HG03342 (cell line): ENCODE results near the gene CACNA1C.

Experiments used
- ATAC-seq: cut with Tn5 transposase; IDR thresholded peaks from one replicate; pipeline ENCODE4 v1.9.1; 2021; ENCODE audit warnings: mild to moderate bottlenecking, moderate library complexity; ENCODE audit not compliant: unreplicated experiment

The CACNA1C gene

DNA sequence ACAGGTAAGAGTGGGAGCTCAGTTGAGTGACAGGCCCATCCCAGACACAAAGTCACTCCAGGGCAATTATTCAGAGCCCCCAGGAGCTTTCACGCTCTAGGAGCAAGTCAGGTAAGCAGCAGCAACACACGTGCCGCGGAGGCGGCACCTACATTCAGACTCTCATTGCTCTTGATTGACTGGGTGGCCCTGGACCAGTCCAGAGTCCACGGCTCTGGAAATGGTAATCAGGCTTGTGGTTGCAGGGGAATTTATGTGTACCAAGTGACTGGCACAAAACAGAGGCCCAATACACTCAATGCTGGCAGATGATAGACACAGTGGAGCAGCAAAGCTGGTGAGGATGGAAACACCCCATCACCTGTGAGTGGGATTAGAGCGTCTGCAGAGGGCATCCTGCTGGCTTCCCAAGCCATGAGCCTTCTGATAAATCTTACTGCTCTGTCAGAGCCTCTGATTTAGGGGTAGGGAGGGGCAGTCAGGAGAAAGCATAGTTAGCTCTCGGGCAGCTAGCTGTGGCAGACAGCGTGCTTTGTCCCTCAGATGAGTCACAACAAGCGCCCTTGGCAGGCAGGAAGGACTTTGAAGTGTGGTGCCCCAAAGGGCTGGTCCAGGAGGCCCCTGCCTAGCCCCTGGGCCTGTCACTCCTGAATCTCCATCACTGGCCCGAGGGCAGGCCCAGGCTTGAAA is 344.7 kb downstream of the CACNA1C start:
- ATAC-seq, result no peak

DNA sequence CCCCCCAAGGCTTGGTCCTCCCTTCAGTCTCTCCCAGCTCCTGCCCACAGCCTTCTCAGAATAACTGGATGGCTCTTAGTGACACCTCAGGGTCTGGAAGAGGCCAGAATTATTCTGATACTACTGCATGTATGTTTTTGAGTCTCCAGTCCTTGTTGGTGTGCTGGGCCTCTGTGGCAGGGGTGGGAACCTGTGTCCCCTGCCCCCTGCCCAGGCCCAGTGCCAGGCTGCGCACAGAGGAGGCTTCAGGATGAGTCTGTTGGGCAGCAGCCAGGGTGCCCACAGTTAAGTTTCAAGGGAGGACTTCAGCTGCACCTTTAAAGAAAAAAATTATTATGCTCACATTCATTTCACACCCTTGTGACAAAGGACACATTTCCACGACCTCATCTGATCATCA is 348.3 kb downstream of the CACNA1C start:
- ATAC-seq, result no peak

DNA sequence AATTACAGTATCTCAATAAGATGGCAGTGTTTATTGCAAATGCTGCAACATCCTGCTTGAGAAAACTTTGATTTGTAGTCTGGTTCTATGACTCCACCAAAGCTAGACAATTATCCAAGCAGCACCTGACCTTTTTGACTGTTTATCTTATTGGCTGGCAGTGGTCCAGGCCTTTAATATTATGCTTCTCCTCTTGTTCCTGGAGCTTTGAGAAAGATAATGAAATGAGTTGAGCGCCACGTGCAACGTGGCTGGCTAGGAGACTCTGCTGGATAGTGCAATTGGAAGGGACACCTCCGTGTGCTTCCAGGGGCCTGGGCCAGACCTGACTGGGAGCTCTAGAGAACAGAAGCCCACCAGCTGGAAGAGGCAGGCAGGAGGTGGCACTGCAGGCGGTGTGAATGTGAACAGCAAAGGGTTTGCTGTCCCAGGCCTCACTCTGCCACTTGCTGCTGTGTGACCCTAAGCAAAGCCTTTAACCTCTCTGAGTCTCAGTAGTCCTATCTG is 349.3 kb downstream of the CACNA1C start:
- ATAC-seq, result no peak

DNA sequence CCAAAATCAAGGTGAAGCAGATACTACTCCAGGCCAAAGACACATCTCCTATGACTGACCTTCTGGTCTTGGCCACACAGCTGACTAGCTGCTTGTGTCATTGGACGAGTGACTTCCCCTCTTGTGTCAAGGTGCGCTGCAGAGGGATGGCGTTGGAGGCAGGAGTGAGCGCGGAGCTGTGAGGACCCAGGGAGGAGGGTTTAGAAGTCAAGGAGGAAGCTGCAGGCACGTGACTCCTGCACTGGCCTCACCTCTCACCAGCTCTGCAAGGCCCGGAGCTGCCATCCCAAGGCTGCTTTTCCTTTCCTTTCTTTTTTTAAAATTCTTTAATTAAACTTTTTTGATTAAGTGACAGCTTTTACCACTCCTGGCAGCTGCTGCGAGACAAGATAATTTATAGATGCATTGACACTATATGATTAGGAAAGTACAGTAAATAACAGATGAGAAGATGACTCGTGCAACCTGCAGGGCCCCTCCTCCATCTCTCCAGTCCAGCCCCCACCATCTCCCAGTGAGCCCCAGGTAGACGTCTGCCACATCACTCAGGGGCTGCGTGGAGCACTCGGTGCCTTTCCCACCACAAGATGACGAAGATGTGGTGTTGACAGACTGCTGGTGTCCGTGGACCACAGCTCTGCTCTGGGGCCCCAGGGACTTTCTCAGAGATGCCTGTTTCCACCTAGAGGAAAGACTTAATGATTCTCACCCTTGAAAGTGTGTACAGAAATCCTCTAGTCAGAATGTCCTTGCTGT is 350.6 kb downstream of the CACNA1C start:
- ATAC-seq, result no peak

DNA sequence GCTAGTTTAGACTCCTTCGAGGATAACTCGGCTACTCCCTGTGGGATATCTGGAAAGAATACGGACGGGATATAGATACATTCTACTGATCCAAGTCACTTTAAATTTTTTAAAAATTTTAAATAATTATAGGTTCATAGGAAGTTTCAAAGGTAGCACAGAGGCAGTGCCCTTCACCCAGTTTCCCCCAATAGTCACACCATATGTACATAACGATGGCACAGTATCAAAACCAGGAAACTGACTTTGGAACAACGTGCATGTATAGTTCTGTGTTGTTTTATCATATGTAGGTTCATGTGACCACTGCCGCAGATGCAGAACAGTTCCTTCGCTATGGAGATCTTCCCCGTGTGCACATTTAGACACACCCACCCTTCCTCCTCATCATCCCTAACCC is 352.3 kb downstream of the CACNA1C start:
- ATAC-seq, result no peak

DNA sequence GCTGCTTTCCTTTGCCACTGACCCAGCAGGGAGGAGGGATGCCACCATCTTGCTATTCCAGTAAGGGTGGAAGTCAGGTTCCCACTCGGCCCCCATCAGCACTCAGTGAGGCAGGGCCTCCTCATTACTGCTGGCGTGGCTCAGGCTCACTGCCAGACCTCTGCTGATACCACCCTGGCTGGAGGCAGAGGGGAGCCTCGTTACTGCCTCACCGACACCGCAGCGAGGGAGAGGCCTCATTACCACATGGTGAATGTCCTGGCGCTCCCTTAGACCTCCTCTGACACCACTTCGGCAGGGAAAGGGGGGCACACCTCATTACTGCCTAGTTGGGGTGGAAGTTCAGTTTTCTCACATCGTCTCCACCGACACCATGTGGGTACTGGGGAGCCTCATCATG is 354.1 kb downstream of the CACNA1C start:
- no peak for ATAC-seq

DNA sequence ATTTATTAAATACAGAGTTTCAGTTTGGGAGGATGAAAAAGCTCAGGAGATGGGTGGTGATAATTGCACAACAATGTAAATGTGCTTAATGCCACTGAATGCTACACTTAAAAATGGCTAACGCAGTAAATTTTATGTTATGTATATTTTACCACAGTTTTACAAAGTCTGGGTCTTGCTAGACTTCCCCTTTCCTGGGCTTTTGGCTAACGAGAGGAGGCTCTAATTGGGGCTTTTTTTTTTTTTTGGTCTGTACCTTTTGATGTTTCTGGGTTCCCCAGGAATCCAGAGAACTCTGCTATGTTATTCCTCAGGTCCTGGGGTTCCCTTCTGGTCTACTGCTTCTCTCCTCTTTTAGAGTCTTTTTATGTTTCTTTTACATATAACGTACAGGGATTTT is 355.5 kb downstream of the CACNA1C start:
- ATAC-seq, result no peak

DNA sequence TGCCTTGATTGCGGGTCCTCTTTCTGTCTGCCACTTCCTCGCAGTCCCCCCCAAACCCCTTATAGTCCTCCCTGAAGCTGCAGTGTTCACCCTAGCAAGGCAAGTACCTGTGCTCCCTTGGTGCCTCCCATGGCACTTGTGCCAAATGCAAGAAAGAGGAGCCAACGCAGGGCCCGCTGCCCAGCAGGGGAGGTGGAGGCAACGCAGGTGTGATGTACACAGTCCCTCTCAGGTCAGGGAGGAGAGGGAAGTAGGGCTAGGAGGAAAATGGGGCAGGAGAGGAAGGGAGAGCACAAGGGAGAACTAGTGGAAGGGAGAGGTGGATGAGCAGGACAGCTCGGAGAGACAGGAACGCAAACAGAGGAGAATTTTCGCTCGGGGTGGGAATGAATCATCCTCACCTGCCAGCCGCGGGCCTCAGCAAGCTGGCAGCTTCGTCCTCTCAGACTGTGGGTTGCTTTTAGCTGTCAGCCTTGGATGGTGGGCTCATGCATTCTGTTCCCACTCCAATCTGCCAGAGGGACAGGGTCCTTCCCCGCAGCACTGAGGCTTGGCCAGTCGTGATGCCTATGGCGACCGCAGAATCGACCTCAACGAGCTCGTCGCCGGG is 357.0 kb downstream of the CACNA1C start:
- ATAC-seq, result no peak

DNA sequence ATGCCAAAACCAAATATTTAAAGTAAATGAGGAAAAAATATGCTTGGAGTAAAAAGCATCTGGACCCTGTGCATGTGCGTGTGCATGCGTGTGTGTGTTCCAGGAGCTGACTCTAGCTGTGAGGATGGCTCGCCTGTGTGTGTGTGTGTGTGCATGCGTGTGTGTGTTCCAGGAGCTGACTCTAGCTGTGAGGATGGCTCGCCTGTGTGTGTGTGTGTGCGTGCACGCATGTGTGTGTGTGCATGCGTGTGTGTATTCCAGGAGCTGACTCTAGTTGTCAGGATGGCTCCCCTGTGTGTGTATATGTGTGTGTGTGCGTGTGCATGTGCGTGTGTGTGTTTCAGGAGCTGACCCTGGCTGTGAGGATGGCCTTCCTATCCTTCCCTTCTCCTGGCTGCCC is 357.7 kb downstream of the CACNA1C start:
- ATAC-seq, result no peak

DNA sequence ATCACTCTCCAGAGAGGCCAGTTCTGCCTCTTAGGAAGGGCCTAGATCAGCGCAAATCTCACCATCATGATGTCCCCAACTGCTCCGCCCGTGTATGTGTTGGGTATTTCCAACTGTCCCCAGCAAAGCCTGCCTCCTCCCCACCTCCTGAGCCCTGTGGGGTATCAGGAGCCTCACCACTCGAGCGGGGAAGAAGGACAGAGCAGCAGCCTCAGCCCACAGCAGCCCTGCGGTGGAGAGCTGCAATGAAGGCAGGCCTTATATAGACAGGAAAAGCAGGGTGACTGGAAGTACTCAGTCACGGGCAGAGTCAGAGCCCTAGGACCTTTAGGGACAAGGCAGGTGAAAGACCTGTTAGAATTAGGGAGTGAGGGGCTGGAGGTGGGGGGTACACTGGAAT is 358.2 kb downstream of the CACNA1C start:
- ATAC-seq, result no peak

DNA sequence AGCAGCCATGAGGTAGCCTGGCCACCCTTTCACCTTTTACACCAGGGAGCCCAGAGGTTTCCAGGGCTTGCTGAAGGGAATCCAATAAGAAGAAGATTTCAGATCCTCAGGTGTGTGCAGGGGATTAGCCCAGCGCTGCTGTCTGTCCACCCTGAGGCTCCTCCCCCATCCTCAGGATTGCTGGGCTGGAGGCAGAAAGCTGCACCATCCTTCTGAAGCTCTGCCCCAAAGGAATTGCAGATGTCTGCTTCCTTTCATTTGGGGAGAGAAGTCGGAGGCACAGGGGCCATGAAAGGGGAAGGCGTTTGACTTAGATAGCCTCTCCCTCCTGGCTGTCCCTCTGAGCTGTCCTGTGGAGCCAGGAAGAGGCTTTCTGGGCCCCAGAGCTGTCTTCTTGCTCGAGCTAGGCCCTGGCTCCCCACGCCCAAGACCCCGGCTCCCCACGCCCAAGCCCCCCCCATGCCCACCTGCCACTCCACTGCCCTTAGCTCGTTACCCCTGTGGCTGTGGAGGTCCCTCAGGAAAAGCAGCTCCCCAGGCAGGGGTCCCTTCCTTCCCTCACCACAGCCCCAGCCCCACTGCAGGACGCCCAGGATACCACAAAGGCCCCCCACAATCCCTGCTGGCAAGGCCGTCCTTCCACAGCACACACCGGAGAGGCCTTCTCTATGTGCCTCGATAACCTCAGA is 359.0 kb downstream of the CACNA1C start:
- no peak for ATAC-seq

DNA sequence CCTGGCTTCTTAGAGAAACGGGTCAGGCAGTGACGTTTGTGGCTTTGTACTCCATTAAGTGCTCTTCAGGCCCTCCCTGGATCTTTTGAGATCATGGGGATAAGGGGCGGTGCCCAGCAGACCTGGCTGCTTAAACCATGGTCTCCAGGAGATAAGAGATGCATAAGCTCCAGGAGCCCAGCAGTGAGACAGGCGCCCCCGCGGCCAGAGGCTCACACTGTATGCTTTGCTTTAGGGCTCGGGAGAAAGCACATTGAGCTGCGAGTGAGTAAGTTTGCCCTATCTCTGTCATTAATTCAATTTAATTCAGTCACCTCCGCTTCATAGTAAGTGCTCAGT is 359.5 kb downstream of the CACNA1C start:
- no peak for ATAC-seq

DNA sequence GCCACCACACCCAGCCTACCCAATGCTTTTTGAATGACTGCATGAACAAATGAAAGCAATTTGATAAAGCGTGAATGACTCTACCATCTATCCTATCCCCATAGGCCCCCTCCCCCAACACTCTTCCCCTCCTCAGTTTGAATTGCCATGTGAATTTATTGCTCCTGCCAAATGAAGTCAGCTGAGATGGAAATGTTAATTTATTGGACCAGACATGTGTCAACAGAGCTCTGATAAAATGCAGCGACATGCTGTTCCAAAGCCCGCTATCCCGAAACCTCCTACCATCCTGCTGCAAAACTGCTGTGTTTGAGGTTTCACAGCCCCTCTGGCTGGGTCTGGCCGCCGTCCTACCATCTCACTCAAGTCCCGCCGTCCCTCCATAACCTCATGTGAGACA is 360.5 kb downstream of the CACNA1C start:
- no peak for ATAC-seq

DNA sequence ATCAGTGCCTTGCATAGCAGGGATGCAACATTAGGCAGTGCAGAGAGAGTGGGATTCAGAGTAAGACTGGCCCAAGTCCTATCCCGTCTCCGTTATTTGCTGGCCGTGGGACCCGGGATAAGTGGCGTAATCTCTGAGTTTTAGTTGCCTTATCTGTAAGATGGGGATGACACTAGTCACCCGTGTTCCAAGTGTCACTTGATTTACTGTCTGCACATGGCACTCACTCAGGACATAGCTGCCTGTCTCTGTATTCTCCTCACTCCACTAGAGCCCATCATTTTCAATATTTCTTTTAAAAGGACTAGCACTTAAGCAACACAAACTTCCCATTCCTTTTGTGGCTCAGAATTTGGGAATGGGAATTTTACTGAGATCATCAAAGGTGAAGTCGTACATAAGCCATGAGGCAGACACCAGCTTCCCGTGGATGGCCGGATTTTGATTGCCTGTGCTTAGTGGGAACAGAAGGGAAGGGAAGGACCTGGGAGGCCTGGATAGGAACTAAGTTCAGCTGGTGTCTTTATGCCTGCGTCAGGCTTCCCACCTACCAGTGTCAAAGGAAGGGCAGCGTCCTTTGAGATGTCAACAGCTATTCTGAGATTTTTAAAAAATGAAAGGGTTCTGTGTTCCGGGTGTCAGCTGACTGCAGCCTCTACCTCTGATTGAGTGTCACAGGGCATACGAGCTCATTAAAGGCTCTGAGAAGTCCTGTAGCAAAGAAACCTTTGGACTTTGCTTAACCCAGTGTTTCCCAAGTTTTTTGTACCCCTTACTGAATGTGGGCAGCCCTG is 361.4 kb downstream of the CACNA1C start:
- ATAC-seq, result no peak

DNA sequence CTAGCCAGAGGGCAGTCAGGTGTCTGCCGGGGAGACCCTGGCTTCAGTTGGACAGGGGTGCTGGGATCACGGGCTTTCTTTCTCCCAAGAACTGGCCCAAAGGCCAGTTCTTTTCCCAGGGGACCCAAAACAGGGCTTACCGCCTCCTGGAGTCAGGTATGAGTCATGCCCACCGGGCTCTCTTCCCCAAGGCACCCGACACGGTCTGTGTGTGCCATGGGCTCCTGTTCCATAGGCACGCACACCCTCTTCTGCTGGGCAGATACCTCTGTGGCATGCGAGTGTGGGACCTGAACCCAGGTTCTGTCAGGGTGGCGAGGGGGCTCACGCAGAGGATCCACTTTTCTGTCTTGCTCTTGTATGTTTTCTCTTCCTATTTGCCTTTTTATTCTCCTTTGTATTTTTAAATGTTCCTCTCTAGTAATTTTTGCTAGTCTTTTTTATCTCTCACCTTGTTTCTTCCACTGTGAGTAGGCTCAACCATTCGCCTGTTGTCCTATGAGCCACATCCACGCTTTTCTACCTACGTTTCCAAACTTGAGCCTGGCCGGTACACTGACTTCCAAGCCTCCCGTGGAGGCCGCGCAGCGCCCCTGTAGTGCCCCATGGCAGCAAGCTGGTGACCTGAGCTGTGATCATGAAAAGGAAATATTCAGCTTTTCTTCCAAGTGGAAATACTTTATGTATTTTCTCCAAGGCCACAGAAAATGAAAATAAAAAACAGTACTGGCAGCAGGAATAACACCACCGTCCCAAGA is 362.2 kb downstream of the CACNA1C start:
- no peak for ATAC-seq

DNA sequence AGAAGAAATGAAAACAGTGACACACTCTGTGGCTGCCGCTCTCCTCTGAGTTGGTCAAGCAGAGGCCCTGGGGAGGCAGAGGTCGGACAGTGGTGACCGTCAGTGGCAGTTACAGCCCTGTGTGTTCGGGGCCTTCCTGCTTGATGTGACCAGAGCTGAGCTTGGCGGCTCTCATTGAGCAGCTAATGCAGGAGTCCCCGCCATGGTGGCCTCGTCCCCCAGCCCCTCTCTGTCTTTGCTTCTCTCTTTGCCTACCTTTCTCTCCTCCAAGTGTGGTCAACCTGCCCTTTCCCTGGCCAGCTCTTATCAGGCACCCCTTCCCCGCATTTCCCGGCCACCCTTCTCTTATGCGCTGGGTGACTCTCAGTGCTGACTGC is 362.8 kb downstream of the CACNA1C start:
- ATAC-seq, result no peak

DNA sequence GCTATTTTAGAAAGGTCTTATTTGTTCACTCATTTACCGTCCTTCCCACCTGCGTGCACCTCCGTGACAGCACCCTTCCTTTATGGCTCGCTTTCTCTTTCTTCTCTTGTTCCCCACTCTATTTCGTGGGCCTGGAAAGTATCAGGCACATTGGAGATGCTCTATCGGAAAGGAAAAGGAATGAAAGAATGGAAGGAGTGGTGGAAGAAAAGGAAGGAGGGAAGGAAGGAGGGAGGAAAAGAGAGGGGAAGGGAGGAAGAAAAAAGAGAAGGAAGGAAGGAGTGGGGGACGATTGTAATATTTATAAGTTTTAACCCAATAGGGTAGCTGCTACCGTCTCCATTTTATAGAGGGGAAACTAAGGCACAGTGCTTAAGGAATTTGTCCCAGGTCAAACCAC is 363.4 kb downstream of the CACNA1C start:
- ATAC-seq, result no peak

DNA sequence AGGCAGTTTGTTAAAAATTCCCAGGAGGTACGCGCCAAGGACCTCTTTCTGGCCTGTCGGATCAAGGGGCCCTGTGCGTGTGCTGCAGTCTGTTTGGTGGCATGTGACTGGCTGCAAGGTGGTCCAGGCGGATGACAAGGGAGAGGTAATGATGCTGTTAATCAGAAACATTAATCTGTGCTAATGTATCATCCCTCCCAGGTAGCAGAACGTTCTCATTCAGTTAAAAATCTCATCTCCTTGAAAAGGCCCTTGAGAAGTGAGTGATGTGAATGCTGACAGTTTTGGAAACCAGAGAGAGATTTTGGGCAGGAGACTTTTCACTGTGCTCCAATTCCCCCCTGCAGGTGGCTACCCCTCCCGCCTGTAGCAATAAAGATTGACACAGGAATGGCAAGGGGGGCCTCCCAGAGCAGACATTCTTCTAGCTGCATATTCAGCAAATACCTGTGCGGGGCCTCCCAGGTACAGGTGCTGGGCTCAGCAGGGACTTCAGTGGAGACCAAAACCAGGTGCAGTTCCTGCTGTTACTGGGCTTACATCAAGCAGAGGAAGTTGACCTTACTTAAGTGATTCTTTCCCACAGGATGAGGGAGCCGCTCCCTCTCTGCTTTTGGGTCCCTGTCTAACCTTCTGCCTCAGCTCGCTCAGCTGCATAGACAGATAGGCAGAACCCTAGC is 364.8 kb downstream of the CACNA1C start:
- no peak for ATAC-seq

DNA sequence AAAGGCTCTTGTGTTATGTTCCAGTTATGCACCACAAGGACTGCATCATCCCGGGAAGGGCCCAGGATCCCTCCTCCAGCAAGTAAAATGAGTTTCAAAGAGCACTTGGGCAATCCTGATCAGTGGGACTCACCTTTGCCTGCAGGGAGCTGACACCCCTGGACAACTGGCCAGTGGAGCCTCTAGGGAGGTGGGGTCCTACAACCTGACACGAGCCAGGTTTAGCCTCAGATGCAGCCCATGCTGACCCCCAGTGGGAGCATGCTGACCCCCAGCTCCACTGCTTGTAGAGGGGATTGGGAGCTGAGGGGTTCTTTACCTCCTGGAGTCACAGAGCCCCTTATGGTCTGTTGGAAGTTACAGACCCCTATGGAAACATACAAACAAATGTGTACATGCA is 365.8 kb downstream of the CACNA1C start:
- no peak for ATAC-seq

DNA sequence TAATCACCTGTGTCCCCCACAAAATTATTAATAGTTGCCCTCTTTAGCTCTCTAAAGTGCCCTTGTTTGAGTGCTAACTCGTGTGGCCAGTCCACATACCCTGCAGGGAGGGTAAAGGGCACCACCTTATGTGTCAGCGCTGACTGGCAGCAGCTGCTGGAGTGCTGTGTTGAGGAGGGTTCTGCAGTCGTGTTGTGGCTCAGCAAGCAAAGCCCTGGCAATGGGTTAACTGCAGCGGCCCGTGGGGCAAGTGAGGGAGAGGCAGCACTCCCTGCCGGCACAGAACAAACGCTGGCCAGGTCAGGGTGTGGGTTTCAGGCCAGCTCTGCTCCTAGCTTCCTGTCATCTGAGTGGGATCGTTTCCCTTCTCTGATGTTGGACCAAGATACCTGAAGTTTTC is 369.8 kb downstream of the CACNA1C start:
- ATAC-seq, result no peak
